Fibroblast of lung (primary cell): Measurements from ENCODE around the gene TGM5.

Source experiments
- CTCF ChIP-seq, 2 donors: IDR thresholded peaks in 1 of 2; conservative IDR thresholded peaks in 1 of 2; 1 replicate in 1 of 2; 2 replicates in 1 of 2; pipeline ENCODE4 v1.5.1; 2011 to 2012; ENCODE audit warnings: low read length in 2 of 2, control low read depth in 1 of 2, inconsistent platforms in 1 of 2, low read depth in 1 of 2, mild to moderate bottlenecking in 1 of 2
- EZH2 ChIP-seq: IDR thresholded peaks from 2 replicates; pipeline ENCODE4 v1.5.1; 2012; ENCODE audit warnings: low read length, control low read depth, mild to moderate bottlenecking; ENCODE audit errors: missing control alignments

- TF ChIP-seq EZH2 (no peak), CTCF (conservative IDR thresholded peaks at IDR 0.05 in 1 of 2, IDR thresholded peaks at IDR 0.05 in 1 of 2; ENCODE audit: low read depth in 1 of 2, low read length in 2 of 2) (no peak)
Measured at GRCh38 chr15:43302205-43302817, 35.6 kb upstream of the TGM5 start, which contains the start of gene TGM7.
